ENCODE results near the gene EPHB1. TPM values are rescaled to one million over a fixed set of nuclear protein-coding genes. Genes with fewer than 3 reads are reported as not detected.

The EPHB1 gene
- total RNA-seq, 1 experiment from 2014 or later: 7.0 TPM

GRCh38 chr3:134857776-134858362 is 62.8 kb downstream of the EPHB1 start (continued):
- no peak for TF ChIP-seq ZNF532 (CRISPR knock-in tag; IDR thresholded peaks at IDR 0.05; ENCODE audit: borderline replicate concordance)
- no peak for TF ChIP-seq JAZF1 (CRISPR knock-in tag; IDR thresholded peaks at IDR 0.05)
- no peak for TF ChIP-seq ZBTB43 (CRISPR knock-in tag; IDR thresholded peaks at IDR 0.05)
- no peak for TF ChIP-seq RELA (CRISPR knock-in tag; IDR thresholded peaks at IDR 0.05; ENCODE audit: borderline replicate concordance)

- CTCF ChIA-PET: interaction anchor here (1.1 to 1.2 kb wide), 3 partner anchors 20 to 218 kb away, joined by 3 to 4 read pairs (median 3); partner anchors contain the start of gene EPHB1
- DNase-seq (ENCODE audit: low spot score) (no peak), ATAC-seq (no peak)
- H3K9me3 Mint-ChIP-seq: no peaks in the 10 kb centered on the region
- no peaks in the 10 kb centered on the region for H3K36me3 Mint-ChIP-seq
- H3K4me1 Mint-ChIP-seq: no peaks in the 10 kb centered on the region
- H3K4me3 Mint-ChIP-seq: no peak overlapping the region
- no peak overlapping the region for H3K27ac Mint-ChIP-seq
- POLR2A ChIA-PET: no interaction called here
- H3K27me3 Mint-ChIP-seq (ENCODE audit: low read depth): no peaks in the 10 kb centered on the region
- TF ChIP-seq ZNF138 (CRISPR knock-in tag; conservative IDR thresholded peaks at IDR 0.05) (no peak), ZBTB21 (CRISPR knock-in tag; IDR thresholded peaks at IDR 0.05; ENCODE audit: borderline replicate concordance) (no peak), MAX (CRISPR knock-in tag; IDR thresholded peaks at IDR 0.05) (no peak), MLX (CRISPR knock-in tag; IDR thresholded peaks at IDR 0.05) (no peak), ELF4 (CRISPR knock-in tag; IDR thresholded peaks at IDR 0.05; ENCODE audit: low read depth) (no peak)
Measured at GRCh38 chr3:134858441-134859035, 63.5 kb downstream of the EPHB1 start.

GRCh38 chr3:134859341-134859740 is 64.3 kb downstream of the EPHB1 start:
- no peaks in the 10 kb centered on the region for H3K9me3 Mint-ChIP-seq
- no peaks in the 10 kb centered on the region for H3K27me3 Mint-ChIP-seq (ENCODE audit: low read depth)
- H3K27ac Mint-ChIP-seq: no peak overlapping the region
- POLR2A ChIA-PET: no interaction called here
- ATAC-seq (no peak), DNase-seq (ENCODE audit: low spot score) (no peak)
- H3K36me3 Mint-ChIP-seq: no peaks in the 10 kb centered on the region
- CTCF ChIA-PET: interaction anchor here (1.1 kb wide), 2 partner anchors 65 to 219 kb away, joined by 3 to 4 read pairs; partner anchors contain the start of gene EPHB1
- H3K4me3 Mint-ChIP-seq: no peak overlapping the region
- H3K4me1 Mint-ChIP-seq: 0 out of 2 replicates have a peak, but pooled peaks cover 3% of the 10 kb centered on the region
- TF ChIP-seq NFYB (CRISPR knock-in tag; conservative IDR thresholded peaks at IDR 0.05; ENCODE audit: low read depth): no peak
- no peak for TF ChIP-seq AR (CRISPR knock-in tag; IDR thresholded peaks at IDR 0.05)
- TF ChIP-seq USF2 (CRISPR knock-in tag; IDR thresholded peaks at IDR 0.05): no peak
- TF ChIP-seq ZNF416 (CRISPR knock-in tag; IDR thresholded peaks at IDR 0.05): no peak
- TF ChIP-seq E2F5 (CRISPR knock-in tag; IDR thresholded peaks at IDR 0.05): no peak
- TF ChIP-seq GTF2I (CRISPR knock-in tag; conservative IDR thresholded peaks at IDR 0.05): no peak
- no peak for TF ChIP-seq NFE2L1 (CRISPR knock-in tag; IDR thresholded peaks at IDR 0.05)
- no peak for TF ChIP-seq TCF7 (CRISPR knock-in tag; IDR thresholded peaks at IDR 0.05; ENCODE audit: low read depth)
- TF ChIP-seq TP53 (CRISPR knock-in tag; IDR thresholded peaks at IDR 0.05): no peak
- TF ChIP-seq ETV6 (CRISPR knock-in tag; IDR thresholded peaks at IDR 0.05): no peak
- TF ChIP-seq ZSCAN18 (CRISPR knock-in tag; IDR thresholded peaks at IDR 0.05): no peak
